GM18868 (cell line): ENCODE results near the gene KCTD2.
A peak's percentile ranks its signal among the peaks of the same experiment; 100 is the strongest.

Experiments
- ATAC-seq: cut with Tn5 transposase; IDR thresholded peaks from one replicate; pipeline ENCODE4 v1.9.1; 2021; ENCODE audit warnings: mild to moderate bottlenecking, moderate library complexity; ENCODE audit not compliant: unreplicated experiment

The KCTD2 gene

DNA sequence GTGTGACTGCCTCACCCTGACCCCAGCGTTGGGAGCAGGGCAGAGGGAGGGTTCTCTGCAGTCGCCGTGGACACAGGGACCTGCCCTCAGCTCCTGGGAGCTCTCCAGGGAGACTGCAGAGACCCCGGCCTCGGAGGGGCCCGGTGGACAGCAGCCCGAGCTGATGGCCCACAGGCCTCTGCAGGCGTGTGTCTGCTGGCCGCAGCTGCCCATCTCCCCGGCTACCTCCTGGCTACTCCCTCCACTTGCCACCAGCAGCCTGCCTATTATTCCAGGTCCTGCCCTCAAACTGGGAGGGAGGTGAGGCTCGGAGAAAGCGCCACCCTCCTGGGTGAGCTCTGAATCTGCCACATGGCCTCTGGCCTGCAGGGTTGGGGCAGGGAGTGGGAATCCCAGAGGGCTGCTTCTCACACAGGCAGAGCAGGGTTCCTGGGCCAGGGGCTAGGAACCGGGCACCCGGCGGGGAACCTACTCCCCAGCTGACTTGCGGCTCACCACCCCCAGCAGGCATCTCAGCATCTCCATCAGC lies 47.9 kb downstream of the KCTD2 start:
- no peak for ATAC-seq

DNA sequence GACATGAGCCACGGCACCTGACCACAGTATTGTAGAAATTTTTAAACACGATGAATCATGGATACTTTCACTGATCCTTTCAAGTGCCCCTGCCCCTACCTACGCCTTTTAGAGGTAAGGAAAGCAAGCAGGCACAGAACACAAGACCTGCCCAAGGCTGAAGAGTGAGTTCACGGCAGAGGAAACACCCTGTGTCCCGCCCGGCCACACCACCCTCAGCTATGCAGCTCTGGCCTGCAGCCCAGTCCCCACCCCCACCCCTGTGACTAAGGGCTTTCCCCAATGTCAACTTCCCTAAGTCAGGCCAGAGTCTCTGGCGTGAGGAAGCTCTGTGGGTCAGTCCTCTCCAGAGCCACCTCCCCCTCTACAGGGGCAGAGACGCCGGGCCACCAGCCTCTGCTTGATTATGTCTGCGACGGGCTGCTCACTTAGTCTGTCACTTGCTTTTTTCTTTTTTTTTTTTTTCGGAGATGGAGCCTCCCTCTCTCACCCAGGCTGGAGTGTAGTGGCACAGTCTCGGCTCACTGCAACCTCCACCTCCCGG lies 49.1 kb downstream of the KCTD2 start:
- ATAC-seq, result no peak

DNA sequence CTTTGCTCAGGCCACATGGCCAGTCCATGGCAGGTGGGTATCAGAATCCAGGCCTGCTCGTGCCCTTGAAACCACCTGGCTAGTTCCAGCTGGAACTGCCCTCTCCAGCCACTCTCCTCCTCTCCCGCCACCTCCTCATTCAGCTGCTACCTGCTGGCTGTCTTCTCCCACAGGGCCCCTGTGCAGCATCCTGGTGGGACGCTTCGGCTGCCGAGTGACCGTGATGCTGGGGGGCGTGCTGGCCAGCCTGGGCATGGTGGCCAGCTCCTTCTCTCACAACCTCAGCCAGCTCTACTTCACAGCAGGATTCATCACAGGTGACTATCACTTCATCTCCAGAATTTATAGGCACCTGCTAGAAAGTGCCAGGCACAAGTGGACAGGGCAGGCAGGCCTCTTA lies 50.8 kb downstream of the KCTD2 start:
- ATAC-seq, result no peak

DNA sequence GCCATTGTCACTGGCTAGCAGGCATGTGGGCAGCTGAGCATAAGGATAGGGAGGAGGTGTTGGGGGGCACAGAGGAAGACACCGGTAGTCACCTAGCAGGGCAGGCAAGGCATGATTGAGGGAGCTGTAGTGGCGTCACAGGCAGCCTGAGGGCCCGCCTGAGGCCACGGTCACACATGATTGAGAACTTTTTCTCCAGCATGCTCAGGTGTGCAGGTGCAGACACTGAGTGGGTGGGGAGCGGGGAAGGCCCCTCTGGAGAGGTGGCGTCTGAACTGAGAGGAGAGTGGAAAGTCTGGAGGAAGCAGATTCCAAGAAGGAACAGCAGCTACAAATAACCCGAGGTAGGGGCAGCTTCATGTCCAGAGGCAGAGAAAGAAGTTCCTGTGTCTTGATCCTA lies 51.8 kb downstream of the KCTD2 start:
- no peak for ATAC-seq

DNA sequence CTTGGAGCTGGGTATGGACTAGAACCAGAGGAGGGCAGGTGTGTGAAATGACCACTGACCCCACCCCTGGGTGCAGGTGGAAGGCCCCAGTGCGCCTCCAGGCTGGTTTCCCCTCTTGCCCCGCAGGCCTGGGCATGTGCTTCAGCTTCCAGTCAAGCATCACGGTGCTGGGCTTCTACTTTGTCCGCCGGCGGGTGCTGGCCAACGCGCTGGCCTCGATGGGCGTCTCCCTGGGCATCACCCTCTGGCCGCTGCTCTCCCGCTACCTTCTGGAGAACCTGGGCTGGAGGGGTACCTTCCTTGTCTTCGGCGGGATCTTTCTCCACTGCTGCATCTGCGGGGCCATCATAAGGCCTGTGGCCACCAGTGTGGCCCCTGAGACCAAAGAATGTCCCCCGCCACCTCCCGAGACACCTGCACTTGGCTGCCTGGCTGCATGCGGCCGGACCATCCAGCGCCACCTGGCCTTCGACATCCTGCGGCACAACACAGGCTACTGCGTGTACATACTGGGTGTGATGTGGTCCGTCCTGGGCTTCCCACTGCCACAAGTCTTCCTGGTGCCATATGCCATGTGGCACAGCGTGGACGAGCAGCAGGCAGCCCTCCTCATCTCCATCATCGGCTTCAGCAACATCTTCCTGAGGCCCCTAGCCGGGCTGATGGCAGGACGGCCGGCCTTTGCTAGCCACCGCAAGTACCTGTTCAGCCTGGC lies 53.0 kb downstream of the KCTD2 start:
- no peak for ATAC-seq

DNA sequence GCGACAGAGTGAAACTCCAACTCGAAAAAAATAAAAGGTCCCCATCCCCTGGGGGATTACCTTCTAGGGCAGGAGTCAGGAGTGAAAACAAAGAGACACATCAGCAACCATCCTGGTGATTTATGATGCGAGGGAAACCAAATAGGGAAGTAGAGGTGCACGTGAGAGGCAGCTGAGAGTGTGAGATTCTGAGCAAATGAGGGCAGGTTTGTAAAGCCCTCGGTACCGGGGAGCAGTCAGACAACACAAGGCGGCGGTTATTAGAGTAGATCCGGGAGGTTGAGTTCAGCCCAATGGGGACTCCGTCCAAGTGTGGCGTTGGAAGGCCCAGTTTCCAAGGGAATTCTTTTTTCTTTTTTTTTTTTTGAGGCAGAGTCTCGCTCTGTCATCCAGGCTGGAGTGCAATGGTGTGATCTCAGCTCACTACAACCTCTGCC lies 55.4 kb downstream of the KCTD2 start:
- ATAC-seq, result peak; percentile 53

DNA sequence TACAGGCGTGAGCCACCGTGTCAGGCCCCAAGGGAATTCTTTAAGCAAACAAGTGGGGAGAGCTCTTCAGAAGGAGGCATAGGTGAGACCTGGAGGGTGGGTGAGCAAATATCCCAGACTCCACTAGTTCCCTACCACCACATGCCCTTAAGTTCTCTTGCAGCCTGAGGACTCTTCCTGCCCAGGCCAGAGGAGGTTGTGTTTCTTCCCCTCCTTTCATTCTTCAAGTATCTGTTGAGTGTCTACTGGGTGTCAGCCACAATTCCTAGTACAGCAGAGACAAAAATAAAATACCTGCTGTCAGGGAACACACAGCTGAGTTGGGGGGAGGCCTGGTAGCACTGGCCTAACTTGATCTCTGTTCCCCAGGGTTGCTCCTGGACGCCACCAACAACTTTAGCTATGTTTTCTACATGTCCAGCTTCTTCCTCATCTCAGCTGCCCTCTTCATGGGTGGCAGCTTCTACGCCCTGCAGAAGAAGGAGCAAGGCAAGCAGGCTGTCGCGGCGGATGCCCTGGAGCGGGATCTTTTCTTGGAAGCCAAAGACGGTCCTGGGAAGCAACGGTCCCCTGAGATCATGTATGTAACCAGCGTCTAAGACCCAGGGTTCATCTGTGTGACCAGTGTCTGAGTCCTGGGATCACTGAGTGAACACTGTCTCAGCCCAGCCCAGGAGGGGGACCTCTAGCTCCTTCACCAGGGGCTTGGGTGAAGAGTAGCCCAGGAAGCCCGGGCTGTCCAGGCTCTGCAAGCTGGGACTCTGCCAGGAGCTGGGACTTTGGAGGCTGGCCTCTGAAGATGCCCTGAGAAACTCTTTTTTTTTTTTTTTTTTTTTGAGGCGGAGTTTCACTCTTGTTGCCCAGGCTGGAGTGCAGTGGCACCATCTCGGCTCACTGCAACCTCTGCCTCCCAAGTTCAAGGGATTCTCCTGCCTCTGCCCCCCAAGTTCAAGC lies 56.9 kb downstream of the KCTD2 start:
- no peak for ATAC-seq

DNA sequence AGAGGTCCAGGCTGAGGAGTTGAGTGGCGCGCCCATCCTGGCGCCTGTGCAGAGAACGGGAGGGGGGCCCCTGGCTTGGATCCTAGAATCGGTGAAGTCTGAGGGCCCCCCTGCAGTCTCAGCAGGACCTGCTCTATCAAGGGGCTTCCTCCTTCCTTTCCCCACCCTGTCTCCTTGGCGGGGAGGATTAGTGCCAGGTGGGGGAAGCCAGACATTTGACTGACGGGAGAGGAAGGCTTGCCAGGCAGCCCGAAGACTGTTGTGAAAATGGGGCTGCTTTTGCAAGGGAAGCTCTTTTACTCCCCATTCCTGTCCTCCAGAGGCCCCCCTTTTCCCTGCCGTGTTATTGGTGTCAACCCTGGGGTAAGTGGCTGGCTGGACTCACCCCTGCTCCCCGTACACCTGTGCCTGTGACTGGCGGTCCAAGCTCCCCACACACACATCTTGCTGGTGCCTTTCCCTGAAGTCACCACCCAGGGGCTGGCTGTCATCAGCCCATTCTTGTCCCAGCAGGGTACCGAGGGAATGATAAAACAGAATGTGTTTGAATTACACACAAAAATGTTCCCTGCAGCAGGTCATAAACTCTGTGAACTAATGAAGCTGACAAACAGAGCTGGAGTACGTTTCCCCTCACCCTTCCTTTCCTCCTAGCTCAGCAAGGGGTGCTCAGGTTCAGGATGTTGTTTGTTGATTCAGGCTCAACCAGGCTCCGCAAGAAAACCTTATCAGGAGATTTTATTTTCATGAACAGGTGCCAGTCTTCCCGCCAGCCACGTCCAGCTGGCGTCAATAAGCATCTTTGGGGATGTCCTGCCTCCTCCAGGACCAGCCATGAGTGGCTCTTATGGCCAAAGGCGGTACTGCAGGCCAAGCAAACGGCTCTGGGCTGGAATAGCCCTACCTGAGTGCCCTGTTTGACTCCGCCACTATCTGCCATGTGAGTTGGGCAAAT lies 58.4 kb downstream of the KCTD2 start:
- no peak for ATAC-seq

DNA sequence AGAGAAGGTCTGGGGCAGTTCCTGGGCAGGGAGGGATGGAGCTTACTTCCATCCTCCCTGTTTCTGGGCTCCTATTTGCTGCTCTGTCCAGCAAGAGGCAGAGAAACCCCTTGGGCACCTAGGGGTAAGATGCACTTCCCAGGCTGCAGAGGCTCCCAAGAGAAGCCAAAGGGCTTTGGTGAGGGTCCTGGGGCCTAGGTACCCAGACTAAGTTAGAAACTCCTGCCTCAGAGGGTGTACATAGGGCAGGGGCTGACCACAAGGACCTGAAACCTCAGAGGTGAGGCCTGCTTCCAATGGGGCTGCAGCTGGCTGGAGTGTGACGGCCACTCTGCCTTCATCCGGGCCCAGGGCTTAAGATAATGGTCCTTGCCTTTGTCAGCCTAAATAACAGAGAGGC lies 61.2 kb downstream of the KCTD2 start:
- no peak for ATAC-seq

DNA sequence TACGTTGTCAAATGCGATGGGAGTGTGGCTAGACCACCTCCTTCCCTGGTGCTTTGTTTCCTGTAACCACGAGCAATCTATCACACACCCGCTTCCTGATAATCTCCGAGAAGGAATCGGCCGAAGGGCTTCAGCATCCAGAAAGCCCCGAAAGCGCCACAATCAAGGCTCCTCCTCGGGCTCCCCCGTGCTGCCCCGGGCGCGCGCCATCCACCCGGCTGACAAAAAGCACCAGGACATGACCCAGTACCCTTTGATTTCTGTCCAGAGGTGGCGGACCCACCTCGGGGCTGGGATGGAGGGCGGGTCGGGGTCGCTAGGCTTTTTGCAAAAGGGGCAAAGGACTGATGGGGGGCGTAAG lies 62.0 kb downstream of the KCTD2 start:
- ATAC-seq, result no peak

DNA sequence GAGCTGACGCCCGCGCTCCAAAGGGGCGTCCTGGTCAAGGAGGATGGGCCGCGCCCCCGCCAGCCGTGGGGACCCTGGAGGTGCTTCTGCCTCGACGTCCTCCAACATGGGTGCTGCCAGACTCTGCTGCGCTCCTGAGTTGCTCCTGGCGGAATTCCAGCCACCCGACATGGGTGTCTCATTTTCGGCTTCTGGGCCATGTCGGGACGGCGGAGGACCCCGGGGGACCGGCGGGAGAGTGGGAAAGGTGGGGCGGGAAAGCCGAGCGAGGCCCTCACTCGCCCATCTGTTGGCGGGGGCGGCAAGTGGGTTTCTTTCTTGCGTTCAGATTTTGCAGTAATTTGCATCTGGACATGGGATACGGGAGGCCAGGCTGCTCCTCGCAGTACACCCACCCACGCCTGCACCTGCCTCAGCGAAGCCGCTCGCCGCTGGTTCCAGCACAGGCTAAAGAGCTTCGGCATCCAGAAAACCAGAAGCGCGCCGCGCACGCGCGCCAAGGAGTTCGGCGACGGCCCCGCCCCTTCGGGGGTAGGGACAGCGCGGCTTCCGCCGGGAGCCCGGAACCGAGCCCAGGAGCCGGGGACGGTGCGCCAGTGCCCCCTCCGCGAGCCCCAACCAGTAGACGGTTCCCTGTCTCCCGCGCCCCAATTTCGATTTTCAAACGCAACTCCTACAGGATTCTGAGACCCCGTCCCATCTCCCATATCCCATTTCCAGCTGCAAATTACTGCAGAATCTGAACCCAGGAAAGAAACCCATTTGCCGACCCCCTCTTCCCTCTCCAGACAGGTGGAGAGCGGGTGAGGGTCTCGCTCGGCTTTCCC lies 62.6 kb downstream of the KCTD2 start, which contains the start of gene ARMC7:
Gene ARMC7, plus strand, starts transcription at position 563 of the 827 bp plus-strand sequence. CDS start 320 bp downstream, outside the sequence.
- ATAC-seq, result peak; percentile 56

DNA sequence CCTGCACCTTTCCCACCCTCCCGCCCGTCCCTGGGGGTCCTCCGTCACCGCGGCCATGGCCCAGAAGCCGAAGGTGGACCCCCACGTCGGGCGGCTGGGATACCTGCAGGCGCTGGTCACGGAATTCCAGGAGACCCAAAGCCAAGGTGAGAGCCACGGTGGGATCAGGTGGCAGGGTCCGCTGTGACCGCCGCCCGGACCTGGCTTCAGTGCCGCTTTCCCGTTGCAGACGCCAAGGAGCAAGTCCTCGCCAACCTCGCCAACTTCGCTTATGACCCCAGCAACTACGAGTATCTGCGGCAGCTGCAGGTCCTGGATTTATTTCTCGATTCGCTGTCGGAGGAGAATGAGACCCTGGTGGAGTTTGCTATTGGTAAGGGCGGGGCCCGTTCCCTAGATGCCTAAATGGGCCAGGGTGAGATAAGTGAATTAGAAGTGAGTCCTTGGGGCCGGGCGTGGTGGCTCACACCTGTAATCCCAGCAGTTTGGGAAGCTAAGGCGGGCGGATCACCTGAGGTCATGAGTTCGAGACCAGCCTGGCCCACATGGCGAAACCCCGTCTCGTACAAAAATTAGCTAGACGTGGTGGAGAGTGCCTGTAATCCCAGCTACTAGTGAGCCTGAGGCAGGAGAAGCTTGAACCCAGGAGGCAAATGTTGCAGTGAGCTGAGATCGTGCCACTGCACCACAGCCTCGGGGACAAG lies 63.4 kb downstream of the KCTD2 start:
- no peak for ATAC-seq

DNA sequence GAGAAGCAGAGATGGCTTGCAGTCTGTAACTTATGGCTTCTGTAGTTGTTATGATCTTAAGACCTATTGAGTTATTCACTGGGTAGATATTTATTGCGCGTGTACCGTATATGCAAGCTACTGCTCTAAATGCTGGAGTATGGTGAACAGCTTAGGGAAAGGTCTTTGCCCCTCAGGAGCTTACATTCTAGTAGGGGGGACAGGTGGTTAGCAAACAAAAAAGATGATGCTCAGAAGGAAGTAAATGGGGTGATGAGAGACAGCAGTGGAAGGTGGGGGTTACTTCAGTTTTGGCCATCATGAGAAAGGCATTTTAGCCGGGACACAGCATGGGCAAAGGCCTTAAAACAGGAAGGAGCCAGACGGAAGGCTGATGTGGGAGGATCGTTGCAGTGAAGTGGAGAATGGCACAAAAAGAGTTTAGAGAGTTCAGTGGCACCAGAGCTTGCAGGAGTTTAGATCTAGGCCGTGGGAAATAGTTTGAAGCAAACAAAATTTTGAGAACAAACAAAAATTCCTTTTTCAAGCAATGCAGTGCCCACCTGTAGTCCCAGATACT lies 64.8 kb downstream of the KCTD2 start:
- no peak for ATAC-seq

DNA sequence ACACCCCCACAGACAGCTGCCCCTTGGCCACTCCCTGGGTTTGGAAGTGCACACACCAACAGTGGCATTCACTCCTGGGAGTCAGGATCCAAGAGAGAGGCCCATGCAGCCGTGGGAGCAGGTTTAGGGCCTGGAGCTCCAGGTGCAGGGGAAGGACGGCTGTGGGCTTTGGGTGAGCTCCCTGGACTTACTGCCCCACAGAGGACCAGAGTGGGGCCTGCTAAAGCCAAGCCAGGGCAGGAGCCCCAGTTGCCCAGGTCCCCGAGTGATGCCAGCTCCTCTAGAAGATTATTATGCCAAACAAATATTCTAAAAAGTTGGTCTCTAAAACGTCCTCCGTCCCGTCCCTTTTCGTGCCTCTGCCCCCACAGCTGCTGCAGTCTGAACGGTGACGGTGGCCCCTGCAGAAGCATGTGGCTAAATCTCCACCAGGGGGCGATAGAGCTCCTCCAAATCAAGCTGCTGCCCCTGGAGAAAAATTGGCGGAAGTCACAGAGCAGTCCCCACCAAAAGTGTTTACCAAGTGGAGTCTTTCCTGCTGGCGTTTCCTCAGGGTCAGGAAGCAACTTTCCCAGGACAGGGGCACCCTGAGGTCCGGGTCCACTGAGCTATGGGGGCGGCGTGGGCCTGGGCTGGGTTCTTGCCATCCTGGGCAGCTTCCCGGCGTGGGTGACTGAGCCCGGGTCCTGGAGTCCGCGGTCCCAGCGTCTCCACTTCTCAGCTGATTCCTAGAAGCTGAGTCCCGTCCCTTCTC lies 67.0 kb downstream of the KCTD2 start:
- no peak for ATAC-seq

DNA sequence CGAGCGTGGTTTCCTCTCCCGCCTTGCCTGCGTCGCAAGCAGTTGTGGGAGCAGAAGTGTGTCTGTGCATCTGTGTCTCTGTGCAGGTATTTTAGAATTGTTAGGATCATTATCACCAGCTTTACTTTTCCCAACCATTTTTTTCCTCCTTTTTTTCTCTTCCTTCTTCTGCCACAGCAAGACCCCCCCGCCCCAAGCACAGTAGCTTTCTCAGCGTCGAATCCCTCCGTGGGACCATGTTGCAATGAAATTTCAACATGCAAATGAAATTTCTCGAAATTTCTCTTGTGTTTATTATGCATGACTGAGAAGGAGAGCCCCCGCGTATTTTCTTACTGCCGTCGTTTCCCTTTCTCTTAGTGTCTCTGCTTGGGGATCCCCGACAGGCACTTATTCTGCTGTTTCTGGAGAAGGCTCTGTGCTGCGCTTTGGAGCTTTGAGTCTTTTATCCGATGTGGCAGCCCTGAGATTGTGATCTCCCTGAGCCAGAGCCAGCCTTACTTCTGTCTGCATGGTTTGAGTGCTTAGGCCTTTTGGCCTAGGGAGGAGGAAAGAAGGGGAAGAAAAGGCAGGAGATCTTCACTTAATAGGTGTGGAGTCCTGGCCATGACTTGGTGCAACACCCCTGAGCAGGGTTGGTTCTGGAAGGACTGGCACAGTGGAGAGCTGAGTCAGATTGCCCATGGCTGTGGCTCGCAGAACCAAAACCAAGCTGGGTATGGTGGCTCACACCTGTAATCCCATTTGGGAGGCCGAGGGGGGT lies 67.7 kb downstream of the KCTD2 start:
- ATAC-seq, result no peak
